K562 (cell line): ENCODE results near the gene ALOX5. TPM values are rescaled to one million over a fixed set of nuclear protein-coding genes. Genes with fewer than 3 reads are reported as not detected.

Source experiments
- CHAMP1 ChIP-seq: fragments of 450-650 bp; IDR thresholded peaks from 2 replicates; pipeline ENCODE4 v1.6.1; 2016; ENCODE audit warnings: mild to moderate bottlenecking
- E4F1 ChIP-seq: fragments of 250-450 bp; sonication (Bioruptor Pico); IDR thresholded peaks from 2 replicates; pipeline ENCODE4 v1.5.0; 2021; ENCODE audit warnings: mild to moderate bottlenecking, borderline replicate concordance
- FOXJ3 ChIP-seq: sonication (generic); formaldehyde crosslinking; IDR thresholded peaks from 2 replicates; pipeline ENCODE4 v1.4.0; 2020; ENCODE audit warnings: mild to moderate bottlenecking, missing genetic modification reagents
- GTF3C2 ChIP-seq: IDR thresholded peaks from 3 replicates; pipeline ENCODE4 v1.6.1; 2011; ENCODE audit warnings: borderline replicate concordance, mild to moderate bottlenecking, moderate library complexity; ENCODE audit not compliant: insufficient read length; ENCODE audit errors: extremely low read depth
- KAT8 ChIP-seq: fragments of 450-650 bp; IDR thresholded peaks from 2 replicates; pipeline ENCODE4 v1.6.1; 2016; ENCODE audit warnings: low read depth, mild to moderate bottlenecking
- PYGO2 ChIP-seq: fragments of 450-650 bp; IDR thresholded peaks from 2 replicates; pipeline ENCODE4 v1.6.1; 2016; ENCODE audit warnings: mild to moderate bottlenecking, missing genetic modification characterization, moderate library complexity, missing compliant biosample characterization
- RBM34 ChIP-seq: fragments of 200-400 bp; formaldehyde crosslinking; IDR thresholded peaks from 2 replicates; pipeline ENCODE4 v1.6.1; 2018; ENCODE audit warnings: low read length, borderline replicate concordance; ENCODE audit not compliant: insufficient read depth
- RNF2 ChIP-seq: sonication (generic); IDR thresholded peaks from 2 replicates; pipeline ENCODE4 v1.6.1; 2016
- SIN3A ChIP-seq, 2 experiments: fragments of 150-350 bp in 1 of 2; IDR thresholded peaks; 2 replicates each; pipeline ENCODE4 v1.6.1; 2011 to 2016; ENCODE audit warnings: borderline replicate concordance in 2 of 2, low read depth in 2 of 2, low read length in 2 of 2, mild to moderate bottlenecking in 2 of 2, moderate library complexity in 2 of 2; ENCODE audit not compliant: control insufficient read depth in 1 of 2
- ZNF12 ChIP-seq: sonication (generic); formaldehyde crosslinking; IDR thresholded peaks from 2 replicates; pipeline ENCODE4 v1.4.0; 2020; ENCODE audit warnings: mild to moderate bottlenecking, missing genetic modification reagents
- ZNF282 ChIP-seq: sonication (generic); formaldehyde crosslinking; IDR thresholded peaks from 2 replicates; pipeline ENCODE4 v1.8.1; 2023; ENCODE audit warnings: missing genetic modification reagents
- ZNF511 ChIP-seq: sonication (generic); formaldehyde crosslinking; IDR thresholded peaks from 2 replicates; pipeline ENCODE4 v1.8.0; 2022; ENCODE audit warnings: mild to moderate bottlenecking, missing genetic modification reagents
- polyA plus RNA-seq, 8 experiments: library from polyadenylated mRNA; depleted of rRNA in 4 of 8; stranded (reverse) in 5 of 8; unstranded in 3 of 8; fragments of >200 nt; fragmentation: Nextera tagmentation in 2 of 8; fragmentation: Illumina TruSeq in 1 of 8; extraction: Ambion mirVana in 2 of 8; extraction: Trizol in 1 of 8; gene quantifications; 2 replicates each; pipeline versions ENCODE4 v1.2.1 to v1.2.3, GENCODE V29; 2011 to 2014; ENCODE audit warnings: inconsistent platforms in 1 of 8, missing spikeins in 1 of 8
- total RNA-seq, 7 experiments: library from RNA; depleted of rRNA in 6 of 7; stranded (reverse); fragments of >200 nt in 6 of 7; fragmentation: Illumina TruSeq in 2 of 7; extraction: Trizol in 2 of 7; gene quantifications; 2 replicates each; pipeline versions ENCODE4 v1.2.1 to v1.2.3, GENCODE V29; 2011 to 2021; ENCODE audit warnings: low replicate concordance in 1 of 7
- TF ChIP-seq, protein P1 (sequence below): sonication (generic); formaldehyde crosslinking; IDR thresholded peaks from 2 replicates; pipeline ENCODE4 v1.8.1; 2023; ENCODE audit warnings: mild to moderate bottlenecking, missing genetic modification reagents
- TF ChIP-seq, protein P2 (sequence below): sonication (generic); formaldehyde crosslinking; IDR thresholded peaks from 2 replicates; pipeline ENCODE4 v1.8.1; 2023; ENCODE audit warnings: mild to moderate bottlenecking, missing genetic modification reagents

The ALOX5 gene
- total and polyA plus RNA-seq, 9 of the 15 experiments (the other 6 are each of a cell fraction or from before 2014, with no cell fraction given) = 0.10 to 2.4 (median 1.4) TPM

DNA sequence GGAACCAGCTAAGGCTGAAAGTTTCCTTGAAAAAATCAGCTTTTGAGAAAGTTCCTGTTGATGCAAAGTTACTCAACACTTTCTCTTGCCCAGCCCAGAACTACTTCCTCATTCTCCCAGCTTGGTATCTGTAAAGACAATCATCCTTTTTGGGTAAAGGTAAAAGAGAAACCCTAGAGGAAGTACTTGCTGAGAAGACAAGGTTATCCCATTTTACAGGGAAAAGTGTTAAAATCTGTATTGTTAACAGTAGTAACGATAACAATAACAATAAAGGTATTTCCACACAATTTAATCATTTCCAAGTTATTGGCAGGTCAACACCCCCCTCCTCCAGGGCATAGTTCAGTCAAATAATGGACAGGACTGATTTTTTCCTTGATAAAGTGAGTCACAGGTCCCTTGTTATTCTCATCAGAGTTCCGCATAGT lies 2.4 kb downstream of the ALOX5 start (continued):
- TF ChIP-seq CHAMP1 = peak; percentile 57; the same call in 1 of the 2 replicates
- TF ChIP-seq, protein P1, sequence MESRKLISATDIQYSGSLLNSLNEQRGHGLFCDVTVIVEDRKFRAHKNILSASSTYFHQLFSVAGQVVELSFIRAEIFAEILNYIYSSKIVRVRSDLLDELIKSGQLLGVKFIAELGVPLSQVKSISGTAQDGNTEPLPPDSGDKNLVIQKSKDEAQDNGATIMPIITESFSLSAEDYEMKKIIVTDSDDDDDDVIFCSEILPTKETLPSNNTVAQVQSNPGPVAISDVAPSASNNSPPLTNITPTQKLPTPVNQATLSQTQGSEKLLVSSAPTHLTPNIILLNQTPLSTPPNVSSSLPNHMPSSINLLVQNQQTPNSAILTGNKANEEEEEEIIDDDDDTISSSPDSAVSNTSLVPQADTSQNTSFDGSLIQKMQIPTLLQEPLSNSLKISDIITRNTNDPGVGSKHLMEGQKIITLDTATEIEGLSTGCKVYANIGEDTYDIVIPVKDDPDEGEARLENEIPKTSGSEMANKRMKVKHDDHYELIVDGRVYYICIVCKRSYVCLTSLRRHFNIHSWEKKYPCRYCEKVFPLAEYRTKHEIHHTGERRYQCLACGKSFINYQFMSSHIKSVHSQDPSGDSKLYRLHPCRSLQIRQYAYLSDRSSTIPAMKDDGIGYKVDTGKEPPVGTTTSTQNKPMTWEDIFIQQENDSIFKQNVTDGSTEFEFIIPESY = no peak
- no peak for TF ChIP-seq E4F1
- TF ChIP-seq FOXJ3 (CRISPR knock-in tag) = no peak
- TF ChIP-seq RNF2 = no peak
- no peak for TF ChIP-seq ZNF511 (CRISPR knock-in tag)
- no peak for TF ChIP-seq SIN3A (IDR thresholded peaks at IDR 0.05; ENCODE audit: borderline replicate concordance in 2 of 2, control insufficient read depth in 1 of 2, low read depth in 2 of 2, low read length in 2 of 2)
- no peak for TF ChIP-seq GTF3C2
- no peak for TF ChIP-seq ZNF282 (CRISPR knock-in tag)
- TF ChIP-seq KAT8 = no peak
- TF ChIP-seq, protein P2, sequence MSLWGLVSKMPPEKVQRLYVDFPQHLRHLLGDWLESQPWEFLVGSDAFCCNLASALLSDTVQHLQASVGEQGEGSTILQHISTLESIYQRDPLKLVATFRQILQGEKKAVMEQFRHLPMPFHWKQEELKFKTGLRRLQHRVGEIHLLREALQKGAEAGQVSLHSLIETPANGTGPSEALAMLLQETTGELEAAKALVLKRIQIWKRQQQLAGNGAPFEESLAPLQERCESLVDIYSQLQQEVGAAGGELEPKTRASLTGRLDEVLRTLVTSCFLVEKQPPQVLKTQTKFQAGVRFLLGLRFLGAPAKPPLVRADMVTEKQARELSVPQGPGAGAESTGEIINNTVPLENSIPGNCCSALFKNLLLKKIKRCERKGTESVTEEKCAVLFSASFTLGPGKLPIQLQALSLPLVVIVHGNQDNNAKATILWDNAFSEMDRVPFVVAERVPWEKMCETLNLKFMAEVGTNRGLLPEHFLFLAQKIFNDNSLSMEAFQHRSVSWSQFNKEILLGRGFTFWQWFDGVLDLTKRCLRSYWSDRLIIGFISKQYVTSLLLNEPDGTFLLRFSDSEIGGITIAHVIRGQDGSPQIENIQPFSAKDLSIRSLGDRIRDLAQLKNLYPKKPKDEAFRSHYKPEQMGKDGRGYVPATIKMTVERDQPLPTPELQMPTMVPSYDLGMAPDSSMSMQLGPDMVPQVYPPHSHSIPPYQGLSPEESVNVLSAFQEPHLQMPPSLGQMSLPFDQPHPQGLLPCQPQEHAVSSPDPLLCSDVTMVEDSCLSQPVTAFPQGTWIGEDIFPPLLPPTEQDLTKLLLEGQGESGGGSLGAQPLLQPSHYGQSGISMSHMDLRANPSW (CRISPR knock-in tag) = no peak
- TF ChIP-seq ZNF12 (CRISPR knock-in tag) = no peak
- no peak for TF ChIP-seq PYGO2
- no peak for TF ChIP-seq RBM34
